Loucy (cell line): Measurements from ENCODE around the gene APBB2.

Experiments
- H2AFZ ChIP-seq: fragments of 200-600 bp; sonication (generic); 2 replicates; pipeline ENCODE4 v1.6.0; 2016; ENCODE audit warnings: antibody characterized with exemption, mild to moderate bottlenecking, low read length, moderate library complexity
- H3F3A ChIP-seq: fragments of 200-600 bp; 2 replicates; pipeline ENCODE4 v1.6.0; 2016; ENCODE audit warnings: antibody characterized with exemption, low read depth, mild to moderate bottlenecking
- H3K27me3 ChIP-seq: fragments of 200-600 bp; sonication (generic); 2 replicates; pipeline ENCODE4 v1.6.1; 2014; ENCODE audit warnings: low read length, mild to moderate bottlenecking; ENCODE audit not compliant: insufficient read depth, poor library complexity, severe bottlenecking
- H3K36me3 ChIP-seq: fragments of 200-600 bp; sonication (generic); 2 replicates; pipeline ENCODE4 v1.6.1; 2016; ENCODE audit warnings: low read length; ENCODE audit not compliant: insufficient read depth
- H3K4me1 ChIP-seq: fragments of 200-600 bp; sonication (generic); 2 replicates; pipeline ENCODE4 v1.5.1; 2014; ENCODE audit warnings: low read length, mild to moderate bottlenecking; ENCODE audit not compliant: insufficient read depth, poor library complexity, severe bottlenecking
- H3K4me2 ChIP-seq: fragments of 200-600 bp; sonication (generic); 2 replicates; pipeline ENCODE4 v1.6.0; 2014; ENCODE audit warnings: antibody characterized with exemption, low read length, low read depth, mild to moderate bottlenecking; ENCODE audit not compliant: poor library complexity, severe bottlenecking
- H3K4me3 ChIP-seq: fragments of 200-600 bp; sonication (generic); 2 replicates; pipeline ENCODE4 v1.5.1; 2014; ENCODE audit warnings: low read length, mild to moderate bottlenecking, mixed read lengths; ENCODE audit not compliant: poor library complexity, severe bottlenecking
- H3K79me2 ChIP-seq: fragments of 200-600 bp; sonication (generic); 2 replicates; pipeline ENCODE4 v1.6.1; 2014; ENCODE audit warnings: low read length; ENCODE audit not compliant: insufficient read depth
- H3K9ac ChIP-seq: fragments of 200-600 bp; sonication (generic); 2 replicates; pipeline ENCODE4 v1.6.0; 2014; ENCODE audit warnings: mild to moderate bottlenecking, low read depth, low read length, moderate library complexity; ENCODE audit not compliant: poor library complexity, severe bottlenecking
- H3K9me2 ChIP-seq: fragments of 200-600 bp; sonication (generic); replicated peaks from 2 replicates; pipeline ENCODE4 v1.6.1; 2016; ENCODE audit warnings: low read depth, low read length, mixed read lengths
- H3K9me3 ChIP-seq: fragments of 200-600 bp; sonication (generic); 2 replicates; pipeline ENCODE4 v1.6.1; 2014; ENCODE audit warnings: mild to moderate bottlenecking, antibody characterized with exemption, low read length, low read depth; ENCODE audit not compliant: insufficient read depth
- H4K20me1 ChIP-seq: fragments of 200-600 bp; sonication (generic); 2 replicates; pipeline ENCODE4 v1.6.0; 2014; ENCODE audit warnings: antibody characterized with exemption, low read length, mild to moderate bottlenecking; ENCODE audit not compliant: insufficient read depth, poor library complexity, severe bottlenecking
- EZH2phosphoT487 ChIP-seq: fragments of 200-600 bp; IDR thresholded peaks from 2 replicates; pipeline ENCODE4 v1.6.1; 2018; ENCODE audit warnings: antibody characterized with exemption, mild to moderate bottlenecking, moderate library complexity, borderline replicate concordance
- TF ChIP-seq, protein P1 (sequence below): fragments of 200-600 bp; sonication (generic); conservative IDR thresholded peaks from 2 replicates; pipeline ENCODE4 v1.5.1; 2014; ENCODE audit warnings: mild to moderate bottlenecking, antibody characterized with exemption, low read length

Gene APBB2

GRCh38 chr4:41256740-41257256 is 42.5 kb upstream of the APBB2 start, which contains the start of gene UCHL1:
Gene UCHL1, plus strand, starts transcription at chr4:41256928. Its CDS starts 49 bp downstream, at chr4:41256977.
- no peaks in the 10 kb centered on the region for H3K9me2 ChIP-seq

DNA sequence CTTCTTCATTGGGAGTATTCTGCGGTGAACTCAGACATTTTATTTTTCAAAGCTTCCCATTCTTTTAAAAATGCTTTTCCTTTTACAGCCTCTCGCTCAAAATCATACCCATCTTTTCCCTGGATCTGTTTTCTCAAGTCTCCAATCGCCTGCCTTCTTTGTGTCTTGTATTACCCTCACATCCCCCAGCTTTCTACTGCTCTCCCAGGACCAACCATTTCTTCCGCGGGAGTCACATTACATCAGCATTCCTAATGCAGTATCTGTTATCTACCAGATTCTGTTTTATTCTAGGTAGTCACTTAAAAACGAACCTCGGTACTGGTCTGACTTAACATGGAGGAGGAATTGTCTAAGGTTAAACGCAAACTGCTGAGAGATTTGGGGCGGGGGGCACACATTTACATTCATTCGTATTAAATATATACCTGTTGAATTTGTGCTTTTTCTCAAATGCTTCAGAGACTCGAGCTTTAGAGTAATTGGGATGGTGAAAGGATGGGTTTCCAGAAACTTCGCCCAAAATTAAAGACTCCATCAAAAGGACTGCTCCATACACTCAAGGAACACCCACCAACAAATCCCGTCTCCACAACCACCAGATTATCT is 41.9 kb upstream of the APBB2 start:
- no peaks in the 10 kb centered on the region for H3F3A ChIP-seq
- no peaks in the 10 kb centered on the region for H3K36me3 ChIP-seq
- no peak overlapping the region for H3K4me3 ChIP-seq
- no peaks in the 10 kb centered on the region for H3K9me2 ChIP-seq
- no peaks in the 10 kb centered on the region for H3K4me1 ChIP-seq
- H3K9ac ChIP-seq, result no peak overlapping the region
- H3K27me3 ChIP-seq, result no peaks in the 10 kb centered on the region
- no peaks in the 10 kb centered on the region for H3K9me3 ChIP-seq
- no peaks in the 10 kb centered on the region for H4K20me1 ChIP-seq
- TF ChIP-seq EZH2phosphoT487, result no peak
- TF ChIP-seq, protein P1, sequence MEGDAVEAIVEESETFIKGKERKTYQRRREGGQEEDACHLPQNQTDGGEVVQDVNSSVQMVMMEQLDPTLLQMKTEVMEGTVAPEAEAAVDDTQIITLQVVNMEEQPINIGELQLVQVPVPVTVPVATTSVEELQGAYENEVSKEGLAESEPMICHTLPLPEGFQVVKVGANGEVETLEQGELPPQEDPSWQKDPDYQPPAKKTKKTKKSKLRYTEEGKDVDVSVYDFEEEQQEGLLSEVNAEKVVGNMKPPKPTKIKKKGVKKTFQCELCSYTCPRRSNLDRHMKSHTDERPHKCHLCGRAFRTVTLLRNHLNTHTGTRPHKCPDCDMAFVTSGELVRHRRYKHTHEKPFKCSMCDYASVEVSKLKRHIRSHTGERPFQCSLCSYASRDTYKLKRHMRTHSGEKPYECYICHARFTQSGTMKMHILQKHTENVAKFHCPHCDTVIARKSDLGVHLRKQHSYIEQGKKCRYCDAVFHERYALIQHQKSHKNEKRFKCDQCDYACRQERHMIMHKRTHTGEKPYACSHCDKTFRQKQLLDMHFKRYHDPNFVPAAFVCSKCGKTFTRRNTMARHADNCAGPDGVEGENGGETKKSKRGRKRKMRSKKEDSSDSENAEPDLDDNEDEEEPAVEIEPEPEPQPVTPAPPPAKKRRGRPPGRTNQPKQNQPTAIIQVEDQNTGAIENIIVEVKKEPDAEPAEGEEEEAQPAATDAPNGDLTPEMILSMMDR, result no peak
- H3K4me2 ChIP-seq, result no peak overlapping the region
- no peaks in the 10 kb centered on the region for H3K79me2 ChIP-seq
- no peak overlapping the region for H2AFZ ChIP-seq

More at GRCh38 chr4:41256740-41257256, 42.5 kb upstream of the APBB2 start, which contains the start of gene UCHL1:
- no peaks in the 10 kb centered on the region for H3K27me3 ChIP-seq
- H4K20me1 ChIP-seq, result no peaks in the 10 kb centered on the region
- H3K9ac ChIP-seq, result no peak within 1 kb of the TSS
- TF ChIP-seq EZH2phosphoT487, result no peak
- TF ChIP-seq, protein P1, result no peak
- no peak within 1 kb of the TSS for H3K4me3 ChIP-seq
- no peaks in the 10 kb centered on the region for H3K9me3 ChIP-seq
- no peak within 1 kb of the TSS for H2AFZ ChIP-seq
- H3F3A ChIP-seq, result no peaks in the 10 kb centered on the region
- no peaks in the 10 kb centered on the region for H3K36me3 ChIP-seq
- H3K79me2 ChIP-seq, result no peaks in the 10 kb centered on the region
- H3K4me2 ChIP-seq, result no peak within 1 kb of the TSS
- no peaks in the 10 kb centered on the region for H3K4me1 ChIP-seq

GRCh38 chr4:41245983-41246382 is 31.6 kb upstream of the APBB2 start:
- H3K79me2 ChIP-seq, result no peaks in the 10 kb centered on the region
- no peak overlapping the region for H3K4me2 ChIP-seq
- H3F3A ChIP-seq, result no peaks in the 10 kb centered on the region
- no peaks in the 10 kb centered on the region for H3K9me2 ChIP-seq
- H3K27me3 ChIP-seq, result no peaks in the 10 kb centered on the region
- H3K36me3 ChIP-seq, result no peaks in the 10 kb centered on the region
- H3K9me3 ChIP-seq, result no peaks in the 10 kb centered on the region
- H3K4me3 ChIP-seq, result no peak overlapping the region
- no peak overlapping the region for H2AFZ ChIP-seq
- TF ChIP-seq, protein P1, result no peak
- no peak for TF ChIP-seq EZH2phosphoT487
- no peak overlapping the region for H3K9ac ChIP-seq
- H3K4me1 ChIP-seq, result no peaks in the 10 kb centered on the region
- no peaks in the 10 kb centered on the region for H4K20me1 ChIP-seq
